ENCODE measurements around the gene SURF2. TPM values are rescaled to one million over a fixed set of nuclear protein-coding genes. Genes with fewer than 3 reads are reported as not detected.

Gene SURF2
- total and polyA plus RNA-seq, 7 donors: 10.2 to 32.3 (median 18.5) TPM

- Histone ChIP-seq H3K27me3 (no peaks in the 10 kb centered on the region), H3K27ac (no peak overlapping the region), H3K9me3 (no peaks in the 10 kb centered on the region), H3K4me3 (no peak overlapping the region), H3K4me1 (peaks cover 0 to 55% (median 48%) of the 10 kb centered on the region in 4 donors), H3K36me3 (peaks cover 16 to 70% (median 38%) of the 10 kb centered on the region in 4 donors)
- intact Hi-C loops (cut with DNase I): no loop called here
- DNase-seq: no peak
- 95% methylated on average over 22 of the region's 22 CpGs for WGBS, 2 donors
- TF ChIP-seq POLR2A (IDR thresholded peaks at IDR 0.05) (no peak), POLR2AphosphoS5 (IDR thresholded peaks at IDR 0.05) (no peak), EP300 (IDR thresholded peaks at IDR 0.05) (no peak), CTCF (IDR thresholded peaks at IDR 0.05) (no peak)
Observed at GRCh38 chr9:133367221-133367620, 10.9 kb downstream of the SURF2 start.

GRCh38 chr9:133367778-133368177 lies 11.4 kb downstream of the SURF2 start:
- H3K4me1 ChIP-seq: peaks cover 0 to 60% (median 54%) of the 10 kb centered on the region in 4 donors
- intact Hi-C loops (cut with DNase I): no loop called here
- H3K36me3 ChIP-seq: peaks cover 16 to 68% (median 33%) of the 10 kb centered on the region in 4 donors
- no peaks in the 10 kb centered on the region for H3K9me3 ChIP-seq
- WGBS, 2 donors: 75 to 90% methylated on average over 10 of the region's 10 CpGs
- H3K4me3 ChIP-seq: no peak overlapping the region
- TF ChIP-seq POLR2A (IDR thresholded peaks at IDR 0.05) (no peak), EP300 (IDR thresholded peaks at IDR 0.05) (no peak), CTCF (IDR thresholded peaks at IDR 0.05) (no peak)
- no peaks in the 10 kb centered on the region for H3K27me3 ChIP-seq
- H3K27ac ChIP-seq: no peak overlapping the region
- DNase-seq: no peak

GRCh38 chr9:133368249-133368881 lies 12.0 kb downstream of the SURF2 start:
- TF ChIP-seq POLR2A (IDR thresholded peaks at IDR 0.05): no peak
- no peak for TF ChIP-seq EP300 (IDR thresholded peaks at IDR 0.05)
- TF ChIP-seq CTCF (IDR thresholded peaks at IDR 0.05): no peak
- TF ChIP-seq POLR2AphosphoS5 (IDR thresholded peaks at IDR 0.05): no peak
- WGBS, 2 donors: 14 to 57% methylated on average over 18 of the region's 18 CpGs
- H3K4me3 ChIP-seq: no peak overlapping the region
- no peaks in the 10 kb centered on the region for H3K27me3 ChIP-seq
- H3K27ac ChIP-seq: no peak overlapping the region
- peaks cover 13 to 68% (median 29%) of the 10 kb centered on the region in 4 donors for H3K36me3 ChIP-seq
- intact Hi-C loops (cut with DNase I): no loop called here
- DNase-seq: no peak
- no peaks in the 10 kb centered on the region for H3K9me3 ChIP-seq
- H3K4me1 ChIP-seq: peaks cover 0 to 66% (median 60%) of the 10 kb centered on the region in 4 donors

GRCh38 chr9:133369422-133369821 lies 13.1 kb downstream of the SURF2 start:
- TF ChIP-seq CTCF (IDR thresholded peaks at IDR 0.05) (no peak), POLR2A (IDR thresholded peaks at IDR 0.05) (no peak), POLR2AphosphoS5 (IDR thresholded peaks at IDR 0.05) (no peak), EP300 (IDR thresholded peaks at IDR 0.05) (no peak)
- Histone ChIP-seq H3K27me3 (no peaks in the 10 kb centered on the region), H3K4me3 (no peak overlapping the region), H3K36me3 (peaks cover 10 to 59% (median 25%) of the 10 kb centered on the region in 4 donors), H3K27ac (no peak overlapping the region), H3K9me3 (no peaks in the 10 kb centered on the region), H3K4me1 (peaks cover 0 to 76% (median 68%) of the 10 kb centered on the region in 4 donors)
- no peak for DNase-seq
- intact Hi-C loops (cut with DNase I): no loop called here
- 86 to 88% methylated on average over 6 of the region's 6 CpGs for WGBS, 2 donors

GRCh38 chr9:133369933-133370332 lies 13.6 kb downstream of the SURF2 start:
- no peaks in the 10 kb centered on the region for H3K27me3 ChIP-seq
- WGBS, 2 donors: 83 to 89% methylated on average over 7 of the region's 7 CpGs
- no peak for DNase-seq
- H3K9me3 ChIP-seq: no peaks in the 10 kb centered on the region
- intact Hi-C loops (cut with DNase I): no loop called here
- no peak overlapping the region for H3K4me3 ChIP-seq
- TF ChIP-seq EP300 (IDR thresholded peaks at IDR 0.05) (no peak), POLR2AphosphoS5 (IDR thresholded peaks at IDR 0.05) (no peak), POLR2A (IDR thresholded peaks at IDR 0.05) (no peak), CTCF (IDR thresholded peaks at IDR 0.05) (no peak)
- H3K4me1 ChIP-seq: peaks cover 0 to 81% (median 73%) of the 10 kb centered on the region in 4 donors
- peaks cover 10 to 54% (median 23%) of the 10 kb centered on the region in 4 donors for H3K36me3 ChIP-seq
- no peak overlapping the region for H3K27ac ChIP-seq

All from sigmoid colon (tissue), 7 donors.